ENCODE data around the gene FMNL3.
"Not testable (repeated sequence)": the region's sequence is repeated elsewhere in the genome, so short reads cannot be mapped to it uniquely, and the experiment has no call there.

GRCh38 chr12:49734900-49735299, 27.7 kb upstream of the FMNL3 start:
- TF ChIP-seq CTCF, POLR2AphosphoS5, POLR2A (IDR thresholded peaks at IDR 0.05): not testable (repeated sequence)
